ENCODE results near the gene ATP9A.

GRCh38 chr20:51560550-51561307 is 207.5 kb downstream of the ATP9A start:
- TF ChIP-seq ZNF292 (tag by site-specific recombination; IDR thresholded peaks at IDR 0.05; ENCODE audit: borderline replicate concordance, low read depth): no peak
- TF ChIP-seq ZNF501 (tag by site-specific recombination; IDR thresholded peaks at IDR 0.05): no peak
- no peak for TF ChIP-seq ZNF114 (tag by site-specific recombination; IDR thresholded peaks at IDR 0.05)

Measured in HEK293 (cell line).